ENCODE data around the gene PRAC1.

Gene PRAC1

GRCh38 chr17:48747445-48748363 lies 25.4 kb upstream of the PRAC1 start:
- Histone ChIP-seq H3K27ac (ENCODE audit: insufficient read depth in 1 of 2, low read depth in 1 of 2, low read length in 2 of 2, poor library complexity in 1 of 2, severe bottlenecking in 2 of 2) (no peak overlapping the region), H3K27me3 (replicated peaks in 2 of 5; ENCODE audit: control insufficient read depth in 4 of 5, insufficient read depth in 5 of 5, low read length in 4 of 5) (peaks cover 67 to 100% (median 71%) of the 10 kb centered on the region in 5 experiments), H3K4me3 (ENCODE audit: control insufficient read depth in 1 of 7, extremely low read depth in 1 of 7, insufficient read depth in 4 of 7, low read depth in 2 of 7, low read length in 6 of 7) (no peak overlapping the region), H3K4me1 (ENCODE audit: control extremely low read depth in 1 of 4, control insufficient read depth in 4 of 4, insufficient read depth in 4 of 4, low read length in 3 of 4) (no peaks in the 10 kb centered on the region), H3K9me3 (ENCODE audit: control extremely low read depth in 1 of 5, control insufficient read depth in 4 of 5, insufficient read depth in 2 of 5, low read depth in 1 of 5, low read length in 4 of 5) (no peaks in the 10 kb centered on the region), H3K36me3 (ENCODE audit: control insufficient read depth in 4 of 4, insufficient read depth in 4 of 4, low read length in 3 of 4) (no peaks in the 10 kb centered on the region)
- no peak for DNase-seq
- 10% methylated on average over 27 of the region's 53 CpGs for WGBS (ENCODE audit: insufficient coverage)
- POLR2A ChIA-PET: interaction anchor here (1.6 kb wide), 1 partner anchor 12 kb away, joined by 6 read pairs; no protein-coding TSS in a partner anchor
- CTCF ChIA-PET: interaction anchor here (1.0 kb wide), 1 partner anchor 57 kb away, joined by 3 read pairs; no protein-coding TSS in a partner anchor

- WGBS (ENCODE audit: insufficient coverage): 6% methylated on average over 17 of the region's 21 CpGs
- H3K36me3 ChIP-seq (ENCODE audit: control insufficient read depth in 4 of 4, insufficient read depth in 4 of 4, low read length in 3 of 4): no peaks in the 10 kb centered on the region
- ChIA-PET POLR2A (interaction anchor here (1.6 kb wide), 1 partner anchor 12 kb away, joined by 6 read pairs; no protein-coding TSS in a partner anchor), CTCF (no interaction called here)
- no peak for DNase-seq
- no peaks in the 10 kb centered on the region for H3K4me1 ChIP-seq (ENCODE audit: control extremely low read depth in 1 of 4, control insufficient read depth in 4 of 4, insufficient read depth in 4 of 4, low read length in 3 of 4)
- H3K27ac ChIP-seq (ENCODE audit: insufficient read depth in 1 of 2, low read depth in 1 of 2, low read length in 2 of 2, poor library complexity in 1 of 2, severe bottlenecking in 2 of 2): no peak overlapping the region
- no peaks in the 10 kb centered on the region for H3K9me3 ChIP-seq (ENCODE audit: control extremely low read depth in 1 of 5, control insufficient read depth in 4 of 5, insufficient read depth in 2 of 5, low read depth in 1 of 5, low read length in 4 of 5)
- H3K4me3 ChIP-seq (ENCODE audit: control insufficient read depth in 1 of 7, extremely low read depth in 1 of 7, insufficient read depth in 4 of 7, low read depth in 2 of 7, low read length in 6 of 7): no peak overlapping the region
- peaks cover 69 to 100% (median 74%) of the 10 kb centered on the region in 5 experiments for H3K27me3 ChIP-seq (replicated peaks in 2 of 5; ENCODE audit: control insufficient read depth in 4 of 5, insufficient read depth in 5 of 5, low read length in 4 of 5)
These were observed 24.7 kb upstream of the PRAC1 start for GRCh38 chr17:48746916-48747444.

GRCh38 chr17:48745381-48746275 lies 23.3 kb upstream of the PRAC1 start:
- Histone ChIP-seq H3K27me3 (replicated peaks in 2 of 5; ENCODE audit: control insufficient read depth in 4 of 5, insufficient read depth in 5 of 5, low read length in 4 of 5) (peaks cover 60 to 100% (median 69%) of the 10 kb centered on the region in 5 experiments), H3K36me3 (ENCODE audit: control insufficient read depth in 4 of 4, insufficient read depth in 4 of 4, low read length in 3 of 4) (no peaks in the 10 kb centered on the region), H3K9me3 (ENCODE audit: control extremely low read depth in 1 of 5, control insufficient read depth in 4 of 5, insufficient read depth in 2 of 5, low read depth in 1 of 5, low read length in 4 of 5) (peaks cover 0 to 6% (median 0%) of the 10 kb centered on the region in 5 experiments), H3K4me1 (ENCODE audit: control extremely low read depth in 1 of 4, control insufficient read depth in 4 of 4, insufficient read depth in 4 of 4, low read length in 3 of 4) (no peaks in the 10 kb centered on the region), H3K27ac (ENCODE audit: insufficient read depth in 1 of 2, low read depth in 1 of 2, low read length in 2 of 2, poor library complexity in 1 of 2, severe bottlenecking in 2 of 2) (no peak overlapping the region), H3K4me3 (ENCODE audit: control insufficient read depth in 1 of 7, extremely low read depth in 1 of 7, insufficient read depth in 4 of 7, low read depth in 2 of 7, low read length in 6 of 7) (no peak overlapping the region)
- ChIA-PET POLR2A (interaction anchor here (1.5 kb wide), 1 partner anchor 11 kb away, joined by 3 read pairs; no protein-coding TSS in a partner anchor), CTCF (interaction anchor here (0.9 to 1.4 kb wide), 9 partner anchors 9 to 134 kb away, joined by 3 to 5 read pairs (median 3); partner anchors contain the start of genes HOXB13 and PRAC2)
- WGBS (ENCODE audit: insufficient coverage): 21% methylated on average over 9 of the region's 12 CpGs
- no peak for DNase-seq

GRCh38 chr17:48740537-48740936 lies 18.2 kb upstream of the PRAC1 start:
- Histone ChIP-seq H3K9me3 (ENCODE audit: control extremely low read depth in 1 of 5, control insufficient read depth in 4 of 5, insufficient read depth in 2 of 5, low read depth in 1 of 5, low read length in 4 of 5) (peaks cover 0 to 6% (median 4%) of the 10 kb centered on the region in 5 experiments), H3K4me3 (ENCODE audit: control insufficient read depth in 1 of 7, extremely low read depth in 1 of 7, insufficient read depth in 4 of 7, low read depth in 2 of 7, low read length in 6 of 7) (no peak overlapping the region), H3K4me1 (ENCODE audit: control extremely low read depth in 1 of 4, control insufficient read depth in 4 of 4, insufficient read depth in 4 of 4, low read length in 3 of 4) (no peaks in the 10 kb centered on the region), H3K27ac (ENCODE audit: insufficient read depth in 1 of 2, low read depth in 1 of 2, low read length in 2 of 2, poor library complexity in 1 of 2, severe bottlenecking in 2 of 2) (no peak overlapping the region), H3K36me3 (ENCODE audit: control insufficient read depth in 4 of 4, insufficient read depth in 4 of 4, low read length in 3 of 4) (no peaks in the 10 kb centered on the region), H3K27me3 (replicated peaks in 2 of 5; ENCODE audit: control insufficient read depth in 4 of 5, insufficient read depth in 5 of 5, low read length in 4 of 5) (peaks cover 45 to 100% (median 67%) of the 10 kb centered on the region in 5 experiments)
- CTCF ChIA-PET: no interaction called here
- POLR2A ChIA-PET: no interaction called here
- DNase-seq: no peak

- DNase-seq: peak in 1 of 3 donors; percentile 36
- Histone ChIP-seq H3K27me3 (replicated peaks in 2 of 5; ENCODE audit: control insufficient read depth in 4 of 5, insufficient read depth in 5 of 5, low read length in 4 of 5) (peaks cover 41 to 100% (median 65%) of the 10 kb centered on the region in 5 experiments), H3K9me3 (ENCODE audit: control extremely low read depth in 1 of 5, control insufficient read depth in 4 of 5, insufficient read depth in 2 of 5, low read depth in 1 of 5, low read length in 4 of 5) (peaks cover 0 to 6% (median 4%) of the 10 kb centered on the region in 5 experiments), H3K4me1 (ENCODE audit: control extremely low read depth in 1 of 4, control insufficient read depth in 4 of 4, insufficient read depth in 4 of 4, low read length in 3 of 4) (no peaks in the 10 kb centered on the region), H3K4me3 (ENCODE audit: control insufficient read depth in 1 of 7, extremely low read depth in 1 of 7, insufficient read depth in 4 of 7, low read depth in 2 of 7, low read length in 6 of 7) (no peak overlapping the region), H3K36me3 (ENCODE audit: control insufficient read depth in 4 of 4, insufficient read depth in 4 of 4, low read length in 3 of 4) (no peaks in the 10 kb centered on the region), H3K27ac (ENCODE audit: insufficient read depth in 1 of 2, low read depth in 1 of 2, low read length in 2 of 2, poor library complexity in 1 of 2, severe bottlenecking in 2 of 2) (no peak overlapping the region)
- 4% methylated on average over 34 of the region's 37 CpGs for WGBS (ENCODE audit: insufficient coverage)
- ChIA-PET POLR2A (no interaction called here), CTCF (interaction anchor here (0.7 to 8.5 kb wide), 5 partner anchors 10 to 99 kb away, joined by 3 to 92 read pairs (median 7); partner anchors contain the start of genes HOXB13, PRAC1 and PRAC2)
These were observed 16.6 kb upstream of the PRAC1 start for GRCh38 chr17:48738803-48739526.

- ChIA-PET POLR2A (no interaction called here), CTCF (interaction anchor here (0.7 to 8.5 kb wide), 6 partner anchors 9 to 51 kb away, joined by 3 to 92 read pairs (median 5); partner anchors contain the start of genes HOXB13, PRAC1 and PRAC2)
- Histone ChIP-seq H3K4me3 (ENCODE audit: control insufficient read depth in 1 of 7, extremely low read depth in 1 of 7, insufficient read depth in 4 of 7, low read depth in 2 of 7, low read length in 6 of 7) (no peak overlapping the region), H3K9me3 (ENCODE audit: control extremely low read depth in 1 of 5, control insufficient read depth in 4 of 5, insufficient read depth in 2 of 5, low read depth in 1 of 5, low read length in 4 of 5) (peaks cover 0 to 6% (median 4%) of the 10 kb centered on the region in 5 experiments), H3K27ac (ENCODE audit: insufficient read depth in 1 of 2, low read depth in 1 of 2, low read length in 2 of 2, poor library complexity in 1 of 2, severe bottlenecking in 2 of 2) (no peak overlapping the region), H3K36me3 (ENCODE audit: control insufficient read depth in 4 of 4, insufficient read depth in 4 of 4, low read length in 3 of 4) (no peaks in the 10 kb centered on the region), H3K4me1 (ENCODE audit: control extremely low read depth in 1 of 4, control insufficient read depth in 4 of 4, insufficient read depth in 4 of 4, low read length in 3 of 4) (no peaks in the 10 kb centered on the region), H3K27me3 (replicated peaks in 2 of 5; ENCODE audit: control insufficient read depth in 4 of 5, insufficient read depth in 5 of 5, low read length in 4 of 5) (peaks cover 40 to 100% (median 64%) of the 10 kb centered on the region in 5 experiments)
- no peak for DNase-seq
- WGBS (ENCODE audit: insufficient coverage): 5% methylated on average over 3 of the region's 11 CpGs
These were observed 16.1 kb upstream of the PRAC1 start for GRCh38 chr17:48738424-48738802.

All from common myeloid progenitor, CD34-positive (primary cell).